HEK293T (cell line): Measurements from ENCODE around the gene HSPA4.

Source experiments
- CTBP1 ChIP-seq: fragments of 450-650 bp; IDR thresholded peaks from 2 replicates; pipeline ENCODE4 v1.6.1; 2016; ENCODE audit warnings: borderline replicate concordance
- FOXA1 ChIP-seq: fragments of 450-650 bp; IDR thresholded peaks from 2 replicates; pipeline ENCODE4 v1.6.1; 2016; ENCODE audit warnings: mild to moderate bottlenecking
- FOXK2 ChIP-seq: fragments of 450-650 bp; IDR thresholded peaks from 2 replicates; pipeline ENCODE4 v1.6.1; 2016; ENCODE audit warnings: mild to moderate bottlenecking
- FOXM1 ChIP-seq: fragments of 450-650 bp; IDR thresholded peaks from 2 replicates; pipeline ENCODE4 v1.6.1; 2017; ENCODE audit warnings: mild to moderate bottlenecking, borderline replicate concordance
- HDGF ChIP-seq: fragments of 450-650 bp; IDR thresholded peaks from 2 replicates; pipeline ENCODE4 v1.6.1; 2017; ENCODE audit warnings: antibody characterized with exemption, borderline replicate concordance
- SP1 ChIP-seq: fragments of 450-650 bp; IDR thresholded peaks from 2 replicates; pipeline ENCODE4 v1.6.1; 2017
- SUZ12 ChIP-seq: fragments of 450-650 bp; IDR thresholded peaks from 2 replicates; pipeline ENCODE4 v1.6.1; 2016; ENCODE audit warnings: mild to moderate bottlenecking
- TARDBP ChIP-seq: fragments of 450-650 bp; IDR thresholded peaks from 2 replicates; pipeline ENCODE4 v1.6.1; 2016
- TF ChIP-seq, protein P1 (sequence below): fragments of 450-650 bp; IDR thresholded peaks from 2 replicates; pipeline ENCODE4 v1.6.1; 2016

- TF ChIP-seq SP1: no peak
- TF ChIP-seq, protein P1, sequence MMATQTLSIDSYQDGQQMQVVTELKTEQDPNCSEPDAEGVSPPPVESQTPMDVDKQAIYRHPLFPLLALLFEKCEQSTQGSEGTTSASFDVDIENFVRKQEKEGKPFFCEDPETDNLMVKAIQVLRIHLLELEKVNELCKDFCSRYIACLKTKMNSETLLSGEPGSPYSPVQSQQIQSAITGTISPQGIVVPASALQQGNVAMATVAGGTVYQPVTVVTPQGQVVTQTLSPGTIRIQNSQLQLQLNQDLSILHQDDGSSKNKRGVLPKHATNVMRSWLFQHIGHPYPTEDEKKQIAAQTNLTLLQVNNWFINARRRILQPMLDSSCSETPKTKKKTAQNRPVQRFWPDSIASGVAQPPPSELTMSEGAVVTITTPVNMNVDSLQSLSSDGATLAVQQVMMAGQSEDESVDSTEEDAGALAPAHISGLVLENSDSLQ: no peak
- TF ChIP-seq HDGF: no peak
- TF ChIP-seq TARDBP: no peak
- TF ChIP-seq FOXK2: no peak
- no peak for TF ChIP-seq FOXA1
- no peak for TF ChIP-seq CTBP1
- TF ChIP-seq FOXM1: no peak
- no peak for TF ChIP-seq SUZ12
These were observed 69.3 kb downstream of the HSPA4 start for GRCh38 chr5:133121080-133121479.
